GM21423 (cell line): Measurements from ENCODE around the gene TNFSF4.
"Not testable (repeated sequence)": the region's sequence is repeated elsewhere in the genome, so short reads cannot be mapped to it uniquely, and the experiment has no call there.

Experiments used
- ATAC-seq: cut with Tn5 transposase; IDR thresholded peaks from one replicate; pipeline ENCODE4 v1.9.1; 2021; ENCODE audit warnings: mild to moderate bottlenecking, moderate library complexity; ENCODE audit not compliant: unreplicated experiment

Gene TNFSF4

DNA sequence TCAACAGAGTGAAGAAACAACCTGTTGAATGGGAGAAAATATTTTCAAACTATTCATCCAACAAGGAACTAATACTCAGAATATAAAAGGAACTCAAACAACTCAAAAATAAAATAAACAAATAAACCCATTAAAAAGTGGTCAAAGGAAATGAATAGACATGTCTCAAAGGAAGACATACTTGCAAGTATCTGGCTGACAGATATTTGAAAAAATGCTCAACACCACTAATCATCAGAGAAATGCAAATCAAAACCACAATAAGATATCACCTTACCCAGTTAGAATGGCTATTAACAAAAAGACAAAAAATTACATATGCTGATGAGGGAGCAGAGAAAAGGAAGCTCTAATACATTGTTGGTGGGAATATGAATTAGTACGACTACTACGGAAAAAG lies 38.2 kb downstream of the TNFSF4 start:
- ATAC-seq: no peak

DNA sequence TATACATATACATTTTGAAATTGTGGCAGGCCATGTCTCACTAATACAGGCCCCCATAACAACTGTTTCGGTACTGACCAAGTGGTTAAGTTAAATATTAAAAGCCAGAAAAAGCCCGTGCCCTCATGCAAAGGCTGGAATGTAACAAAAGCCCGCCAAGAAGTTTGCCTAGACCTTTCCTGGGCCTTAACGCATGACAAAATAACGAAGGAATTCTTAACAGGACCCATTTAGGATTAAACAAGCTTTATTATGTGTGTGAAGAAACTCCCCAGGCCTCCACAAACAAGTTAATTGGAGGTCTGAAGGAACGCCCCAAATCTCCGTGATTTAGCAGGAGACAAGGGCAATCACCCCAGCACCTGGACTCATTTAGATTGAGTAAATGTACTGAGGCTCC lies 42.4 kb downstream of the TNFSF4 start:
- no peak for ATAC-seq

- ATAC-seq: no peak
These were observed 43.0 kb downstream of the TNFSF4 start for GRCh38 chr1:173164178-173164577.

DNA sequence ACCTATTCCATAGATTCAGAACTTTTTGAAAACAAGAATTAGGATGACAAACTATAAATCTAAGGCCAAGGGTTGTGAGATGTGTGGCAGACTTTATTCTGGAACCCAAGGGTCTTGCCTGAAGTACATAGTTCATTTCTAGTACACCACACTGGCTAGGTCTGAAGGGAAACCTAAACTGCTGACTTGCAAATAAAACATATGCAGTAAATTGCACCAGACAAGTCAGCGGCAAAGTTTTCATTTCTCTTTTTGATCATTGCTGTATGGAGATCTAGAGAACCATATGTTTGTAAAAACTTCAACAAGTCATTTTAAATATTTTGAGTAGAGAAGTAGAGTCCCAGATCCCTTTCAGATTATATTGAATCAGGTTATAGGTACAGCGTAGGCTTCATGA lies 43.9 kb downstream of the TNFSF4 start:
- ATAC-seq: no peak

DNA sequence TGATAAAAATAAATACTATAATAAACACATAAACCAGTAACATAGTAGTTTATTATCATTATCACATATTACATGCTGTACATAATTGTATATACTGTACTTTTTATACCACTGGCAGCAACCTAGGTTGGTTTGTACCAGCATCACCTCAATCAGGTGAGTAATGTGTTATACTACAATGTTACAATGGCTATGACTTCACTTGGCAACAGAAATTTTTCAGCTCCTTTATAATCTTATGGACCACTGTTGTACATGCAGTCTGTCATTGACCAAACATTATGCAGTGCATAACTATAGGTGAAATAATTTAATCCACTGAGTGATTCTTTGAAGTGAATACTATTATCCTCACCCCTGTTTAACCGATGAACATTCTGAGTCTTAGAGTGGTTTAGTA lies 44.5 kb downstream of the TNFSF4 start:
- no peak for ATAC-seq

DNA sequence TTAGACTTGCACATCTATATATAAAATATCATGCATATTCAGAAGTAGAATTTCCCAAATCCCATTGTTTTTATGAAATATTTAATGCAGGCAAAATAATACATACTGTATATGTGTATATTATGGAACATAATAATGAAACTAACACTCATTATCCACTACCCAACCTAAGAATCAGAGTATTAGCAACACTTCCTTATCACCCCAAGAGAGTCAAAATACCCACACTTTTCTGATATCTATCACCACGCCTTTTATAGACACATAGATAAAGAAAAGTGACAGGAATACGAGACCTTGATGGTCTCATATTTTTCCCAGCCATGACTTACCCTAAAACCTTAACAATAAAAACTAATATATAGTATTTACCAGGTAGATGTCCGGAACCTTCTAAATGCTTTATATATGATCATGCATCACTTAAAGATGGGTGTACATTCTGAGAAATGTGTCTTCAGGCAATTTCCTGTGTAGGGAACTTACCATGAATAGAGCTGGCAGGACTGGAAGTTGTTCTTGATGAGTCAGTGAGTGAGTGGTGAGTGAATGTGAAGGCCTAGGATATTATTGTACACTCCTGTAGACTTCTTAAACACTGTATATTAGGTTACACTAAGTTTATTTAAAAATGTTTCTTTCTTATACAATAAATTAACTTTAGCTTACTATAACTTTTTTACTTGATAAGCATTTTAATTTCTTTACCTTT lies 45.5 kb downstream of the TNFSF4 start:
- ATAC-seq: no peak

DNA sequence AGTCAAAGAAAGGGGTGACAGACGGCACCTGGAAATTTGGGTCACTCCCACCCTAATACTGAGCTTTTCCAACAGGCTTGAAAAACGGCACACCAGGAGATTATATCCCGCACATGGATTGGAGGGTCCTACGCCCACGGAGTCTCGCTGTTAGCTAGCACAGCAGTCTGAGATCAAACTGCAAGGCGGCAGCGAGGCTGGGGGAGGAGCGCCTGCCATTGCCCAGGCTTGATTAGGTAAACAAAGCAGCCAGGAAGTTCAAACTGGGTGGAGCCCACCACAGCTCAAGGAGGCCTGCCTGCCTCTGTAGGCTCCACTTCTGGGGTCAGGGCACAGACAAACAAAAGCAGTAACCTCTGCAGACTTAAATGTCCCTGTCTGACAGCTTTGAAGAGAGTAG lies 53.2 kb downstream of the TNFSF4 start:
- ATAC-seq: not testable (repeated sequence)

DNA sequence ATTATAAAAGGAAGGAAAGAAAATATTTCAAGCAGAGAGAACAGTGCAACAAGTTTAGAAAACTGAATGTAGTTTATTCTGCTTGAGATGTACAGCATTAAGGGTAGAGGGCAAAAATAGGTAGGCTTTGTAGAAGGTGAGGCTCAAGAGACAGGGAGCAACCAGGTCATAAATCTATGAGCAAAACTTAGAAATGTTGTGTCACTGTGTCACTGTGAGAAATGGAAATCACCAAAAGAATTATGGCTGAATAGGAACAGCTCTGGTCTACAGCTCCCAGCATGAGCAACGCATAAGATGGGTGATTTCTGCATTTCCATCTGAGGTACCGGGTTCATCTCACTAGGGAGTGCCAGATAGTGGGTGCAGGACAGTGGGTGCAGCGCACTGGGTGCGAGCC lies 53.6 kb downstream of the TNFSF4 start:
- ATAC-seq: no peak

DNA sequence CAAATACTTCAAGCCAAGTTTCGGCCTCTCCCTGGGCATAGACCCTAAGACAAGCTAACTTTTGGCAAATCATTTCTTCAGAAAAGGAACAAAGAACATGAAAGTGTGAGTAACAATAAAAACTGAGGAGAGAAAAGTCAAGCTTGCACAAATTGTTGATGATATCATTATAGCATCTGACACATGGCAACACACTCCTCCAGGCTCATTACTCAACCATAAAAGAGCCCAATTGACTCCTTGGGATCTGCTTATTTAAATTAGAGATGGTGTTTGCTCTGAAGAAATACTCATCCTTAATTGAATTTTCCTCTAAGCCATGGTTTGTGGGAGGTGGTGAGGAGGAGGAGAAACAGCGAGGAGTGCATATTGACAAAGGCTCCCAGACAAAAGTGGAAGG lies 54.5 kb downstream of the TNFSF4 start:
- no peak for ATAC-seq

DNA sequence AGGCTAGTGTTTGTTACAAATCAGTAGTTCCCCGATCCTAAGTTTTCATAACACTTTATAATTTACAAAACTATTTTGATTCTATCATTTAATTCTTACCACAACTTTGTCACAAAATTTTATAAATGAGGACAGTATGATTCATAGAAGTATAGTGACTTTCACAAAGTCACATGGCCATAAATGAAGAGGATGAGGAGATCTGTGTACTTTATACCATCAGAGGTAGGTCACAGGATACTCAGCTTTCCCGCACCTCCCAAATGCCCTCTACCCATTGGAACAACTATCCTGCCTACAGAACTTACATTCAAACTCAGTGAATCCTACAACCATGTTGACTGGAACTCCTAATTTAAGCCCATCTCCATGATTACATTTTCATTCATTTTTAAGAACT lies 56.3 kb downstream of the TNFSF4 start:
- ATAC-seq: no peak

- no peak for ATAC-seq
These were observed 57.2 kb downstream of the TNFSF4 start for GRCh38 chr1:173149887-173150286.

DNA sequence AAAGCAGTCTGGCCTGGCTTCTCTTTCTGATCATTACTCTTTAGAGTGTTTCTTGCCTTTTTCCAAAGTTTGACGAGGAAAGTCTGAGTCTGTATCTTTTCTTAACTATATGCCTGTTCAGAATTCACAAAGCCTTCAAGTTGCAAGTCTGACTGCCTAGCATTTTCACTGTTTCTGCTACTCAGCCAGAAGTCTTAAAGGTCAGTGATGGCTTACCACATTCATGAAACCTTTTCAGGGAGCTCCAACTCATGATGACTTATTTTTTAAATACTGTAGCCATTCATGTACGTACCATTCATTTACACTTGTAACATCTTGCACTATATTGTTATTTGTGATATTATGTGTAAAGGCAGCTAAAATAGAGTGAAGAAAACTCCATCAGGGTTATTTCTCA lies 58.2 kb downstream of the TNFSF4 start:
- ATAC-seq: no peak

DNA sequence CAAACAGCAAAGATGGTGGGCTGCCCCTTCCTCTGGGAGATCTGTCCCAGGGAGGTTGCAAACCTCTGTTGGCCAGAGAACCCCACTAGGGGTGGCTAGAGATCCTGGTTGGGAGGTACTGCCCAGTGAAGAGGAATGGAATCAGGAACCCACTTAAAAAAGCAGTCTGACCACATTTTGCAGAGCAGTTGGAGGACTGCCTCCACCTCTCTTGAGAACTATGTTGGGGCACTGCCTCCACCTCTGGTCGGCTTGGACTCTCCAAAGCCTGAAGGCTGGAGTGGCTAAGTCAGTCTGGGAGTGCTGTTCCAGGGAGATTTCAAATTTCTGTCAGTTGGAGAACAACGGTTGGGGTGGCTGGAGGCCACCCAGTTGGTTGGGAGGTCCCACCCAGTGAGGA lies 58.6 kb downstream of the TNFSF4 start:
- no peak for ATAC-seq

DNA sequence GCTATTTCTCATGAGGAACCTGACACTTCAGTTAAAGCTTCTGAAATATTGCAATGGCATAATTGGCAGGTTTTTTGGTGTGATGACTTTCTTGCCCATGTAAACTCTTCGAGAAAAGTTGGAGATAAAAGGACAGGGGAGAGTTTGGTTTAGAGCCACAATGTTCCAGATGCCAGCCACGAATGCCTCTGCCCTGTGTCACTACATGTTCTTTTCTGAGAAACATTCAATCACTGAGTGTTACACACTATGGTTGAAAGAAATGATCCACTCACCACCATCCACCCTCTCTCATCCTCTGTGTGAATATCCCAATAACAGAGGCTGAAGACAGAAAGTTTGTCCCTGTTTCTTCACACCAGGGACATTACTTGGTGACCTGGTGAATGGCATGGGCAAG lies 66.4 kb downstream of the TNFSF4 start:
- no peak for ATAC-seq

DNA sequence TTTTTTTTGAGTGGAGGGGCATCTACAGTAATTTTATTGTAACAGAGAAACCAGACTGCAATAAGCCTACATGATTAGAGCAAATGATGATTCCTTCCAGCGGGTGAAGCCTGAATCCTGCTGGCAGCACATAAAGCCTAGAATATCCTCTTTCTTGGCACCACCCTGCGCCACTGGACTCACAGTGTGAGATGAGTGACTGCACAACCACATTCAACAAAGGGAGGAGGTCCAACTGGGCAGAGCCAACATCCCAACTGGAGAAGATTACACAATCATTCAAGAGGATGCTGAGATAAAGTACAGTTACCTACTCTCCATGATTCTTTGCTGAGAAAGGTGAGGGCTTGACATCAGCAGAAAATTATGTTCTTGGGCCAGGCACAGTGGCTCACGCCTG lies 67.4 kb downstream of the TNFSF4 start:
- no peak for ATAC-seq

- no peak for ATAC-seq
These were observed 69.9 kb downstream of the TNFSF4 start for GRCh38 chr1:173137107-173137706.

DNA sequence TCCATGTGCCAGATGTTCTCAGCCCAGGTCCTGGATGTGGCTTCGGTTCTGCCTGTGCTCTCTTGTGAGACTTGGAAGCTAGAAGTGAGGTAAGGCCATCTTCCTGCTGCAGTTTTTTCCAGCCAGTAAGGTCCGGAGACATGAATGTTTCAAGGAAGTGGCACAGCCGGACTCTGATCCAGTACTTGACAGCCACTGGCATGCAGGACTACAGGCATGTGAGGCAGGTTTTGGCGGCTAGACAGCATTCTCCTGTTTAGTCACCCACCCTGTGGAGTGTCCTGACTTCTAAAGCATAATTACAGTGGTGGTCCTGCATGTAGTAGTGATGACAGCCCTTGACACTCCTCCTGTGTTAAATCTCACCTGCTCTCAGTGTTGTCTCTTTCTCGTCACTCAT lies 72.3 kb downstream of the TNFSF4 start:
- ATAC-seq: no peak

GRCh38 chr1:173134029-173134428 lies 73.1 kb downstream of the TNFSF4 start:
- ATAC-seq: no peak
